AML-193 (cell line): ENCODE measurements around the gene PODNL1.
A peak's percentile ranks its signal among the peaks of the same experiment; 100 is the strongest.
"Not testable (repeated sequence)": the region's sequence is repeated elsewhere in the genome, so short reads cannot be mapped to it uniquely, and the experiment has no call there.

Experiments used
- DNase-seq, 2 experiments: peaks; one replicate each; lab custom pipeline; 2025; lab: John Stamatoyannopoulos, UW

Gene PODNL1

DNA sequence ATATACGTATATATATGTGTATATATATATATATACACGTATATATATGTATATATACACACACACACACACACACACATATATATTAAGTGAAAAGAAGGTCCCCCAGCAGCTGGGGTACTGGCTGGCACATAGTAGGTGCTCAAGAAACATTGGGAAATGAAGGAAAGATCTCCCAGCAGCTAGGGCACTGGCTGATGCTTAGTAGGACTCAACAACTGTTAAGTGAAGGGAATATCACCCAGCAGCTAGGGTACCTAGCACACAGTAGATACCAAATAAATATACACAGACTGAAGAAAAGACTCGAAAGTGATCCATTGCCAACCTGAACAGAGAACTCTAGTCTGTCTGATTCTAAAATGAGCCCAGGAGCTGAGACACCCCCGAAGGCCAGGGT lies 12.2 kb downstream of the PODNL1 start:
- no peak for DNase-seq

DNA sequence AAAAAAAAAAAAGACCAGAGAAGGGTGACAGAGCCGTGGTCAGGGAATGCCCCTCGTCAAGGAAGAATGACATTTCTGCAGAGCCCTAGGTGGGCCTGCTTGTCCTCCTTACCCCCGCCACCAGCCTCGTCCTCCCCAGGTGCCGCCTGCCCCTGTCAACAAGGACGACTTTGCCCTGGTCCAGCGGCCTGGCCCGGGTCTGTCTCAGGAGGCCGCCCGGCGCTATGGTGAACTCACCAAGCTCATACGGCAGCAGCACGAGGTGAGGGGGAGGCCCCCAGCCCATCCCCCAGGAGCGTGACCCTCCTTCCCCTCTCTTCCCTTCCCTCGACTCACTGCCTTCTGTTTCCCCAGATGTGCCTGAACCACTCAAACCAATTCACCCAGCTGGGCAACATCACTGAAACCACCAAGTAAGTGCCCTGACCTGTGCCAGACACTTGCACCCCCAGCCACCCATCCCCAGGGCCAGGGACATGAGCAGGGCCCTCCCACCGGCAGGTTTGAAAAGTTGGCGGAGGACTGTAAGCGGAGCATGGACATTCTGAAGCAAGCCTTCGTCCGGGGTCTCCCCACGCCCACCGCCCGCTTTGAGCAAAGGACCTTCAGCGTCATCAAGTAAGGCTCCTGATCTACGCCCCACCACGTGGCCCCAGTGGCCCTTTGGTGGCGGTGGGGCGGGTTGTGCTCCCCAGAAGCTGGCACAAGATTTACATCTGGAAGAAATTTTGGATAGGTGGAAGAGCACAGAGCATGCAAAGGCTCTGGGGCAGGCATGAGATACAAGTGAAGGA lies 14.8 kb downstream of the PODNL1 start:
- no peak for DNase-seq

DNA sequence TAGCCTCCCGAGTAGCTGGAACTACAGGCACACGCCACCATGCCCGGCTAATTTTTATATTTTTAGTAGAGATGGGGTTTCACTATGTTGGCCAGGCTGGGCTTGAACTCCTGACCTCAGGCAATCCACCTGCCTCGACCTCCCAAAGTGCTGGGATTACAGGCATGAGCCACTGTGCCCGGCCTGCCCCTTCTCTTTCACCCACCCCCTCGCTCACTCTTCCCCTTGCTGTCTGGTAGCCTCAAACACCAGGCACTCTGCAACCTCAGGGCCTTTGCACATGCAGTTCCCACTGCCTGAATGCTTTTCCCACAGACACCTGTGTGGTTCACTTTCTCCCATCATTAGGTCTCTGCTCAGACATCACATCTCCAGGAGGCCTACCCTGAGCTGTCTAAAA lies 16.1 kb downstream of the PODNL1 start:
- DNase-seq = not testable (repeated sequence)

DNA sequence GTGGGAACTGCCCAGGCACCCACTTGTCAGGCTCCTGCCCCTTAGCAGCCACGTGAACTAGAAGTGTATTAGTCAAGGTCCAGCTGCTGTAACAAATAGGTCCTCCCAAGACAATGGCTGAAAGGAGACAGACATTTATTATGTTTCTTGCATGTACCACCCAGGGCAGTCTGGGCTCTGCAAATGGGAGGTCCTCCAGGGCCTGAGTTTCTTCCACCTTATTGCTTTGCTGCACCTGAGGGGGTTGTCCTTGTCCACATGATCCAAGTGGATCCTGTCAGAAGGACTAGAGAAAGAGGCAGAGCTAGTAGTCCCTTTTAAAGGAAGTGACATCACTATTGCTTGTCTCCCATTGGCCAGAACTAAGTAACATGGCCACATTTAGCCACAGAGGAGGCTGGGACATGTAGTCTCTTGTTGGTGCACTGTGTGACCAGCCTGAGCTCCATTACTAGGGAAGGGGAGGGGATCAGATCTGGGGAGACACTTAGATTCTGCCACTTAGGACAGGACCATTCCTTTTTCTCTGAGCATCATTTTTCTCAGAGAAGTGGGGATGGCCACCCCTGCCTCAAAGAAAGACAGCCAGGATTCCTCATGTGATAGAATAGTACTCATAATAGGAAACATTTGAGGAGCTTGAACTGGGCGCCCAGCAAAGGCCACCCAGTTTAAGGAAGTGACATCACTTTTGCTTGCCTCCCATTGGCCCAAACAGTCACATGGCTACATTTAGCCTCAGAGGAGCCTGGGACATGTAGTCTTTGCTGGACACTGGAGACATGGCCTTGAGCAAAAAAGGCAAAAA lies 17.1 kb downstream of the PODNL1 start:
- peak; percentile 26 to 27 for DNase-seq

DNA sequence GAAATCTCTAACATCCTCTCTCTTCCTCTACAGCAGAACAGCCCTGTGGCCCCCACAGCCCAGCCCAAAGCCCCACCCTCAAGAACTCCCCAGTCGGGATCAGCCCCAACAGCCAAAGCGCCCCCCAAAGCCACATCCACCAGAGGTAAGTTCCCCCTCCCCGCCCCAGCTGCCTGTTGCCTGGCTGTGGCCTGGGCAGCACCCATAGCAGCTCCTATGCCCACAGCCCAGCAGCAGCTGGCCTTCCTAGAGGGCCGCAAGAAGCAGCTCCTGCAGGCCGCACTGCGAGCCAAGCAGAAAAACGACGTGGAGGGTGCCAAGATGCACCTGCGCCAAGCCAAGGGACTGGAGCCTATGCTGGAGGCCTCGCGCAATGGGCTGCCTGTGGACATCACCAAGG lies 17.7 kb downstream of the PODNL1 start:
- no peak for DNase-seq

DNA sequence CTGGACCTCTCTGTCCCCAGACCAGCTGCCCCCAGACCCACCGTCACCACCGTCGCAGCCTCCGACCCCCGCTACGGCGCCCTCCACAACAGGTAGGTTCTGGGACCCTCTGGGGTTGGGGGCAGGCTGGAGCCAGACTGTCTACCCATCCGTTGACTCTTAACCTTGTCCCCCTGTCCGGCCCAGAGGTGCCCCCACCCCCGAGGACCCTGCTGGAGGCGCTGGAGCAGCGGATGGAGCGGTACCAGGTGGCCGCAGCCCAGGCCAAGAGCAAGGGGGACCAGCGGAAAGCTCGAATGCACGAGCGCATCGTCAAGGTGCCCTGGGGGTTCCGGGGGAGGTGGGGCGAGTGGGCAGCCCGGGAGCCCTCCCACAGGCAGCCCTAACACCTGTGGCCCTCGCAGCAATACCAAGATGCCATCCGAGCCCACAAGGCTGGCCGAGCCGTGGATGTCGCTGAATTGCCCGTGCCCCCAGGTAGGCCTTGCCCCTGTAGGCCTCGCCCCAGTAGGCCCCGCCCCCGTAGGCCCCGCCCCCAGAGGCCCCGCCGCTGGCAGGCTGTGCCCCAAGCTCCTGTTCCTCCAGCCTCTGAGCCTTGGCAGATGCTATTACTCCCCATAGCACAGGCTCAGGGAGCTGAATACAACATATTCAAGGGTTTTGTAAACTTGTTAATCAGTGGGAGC lies 19.3 kb downstream of the PODNL1 start:
- DNase-seq = no peak

DNA sequence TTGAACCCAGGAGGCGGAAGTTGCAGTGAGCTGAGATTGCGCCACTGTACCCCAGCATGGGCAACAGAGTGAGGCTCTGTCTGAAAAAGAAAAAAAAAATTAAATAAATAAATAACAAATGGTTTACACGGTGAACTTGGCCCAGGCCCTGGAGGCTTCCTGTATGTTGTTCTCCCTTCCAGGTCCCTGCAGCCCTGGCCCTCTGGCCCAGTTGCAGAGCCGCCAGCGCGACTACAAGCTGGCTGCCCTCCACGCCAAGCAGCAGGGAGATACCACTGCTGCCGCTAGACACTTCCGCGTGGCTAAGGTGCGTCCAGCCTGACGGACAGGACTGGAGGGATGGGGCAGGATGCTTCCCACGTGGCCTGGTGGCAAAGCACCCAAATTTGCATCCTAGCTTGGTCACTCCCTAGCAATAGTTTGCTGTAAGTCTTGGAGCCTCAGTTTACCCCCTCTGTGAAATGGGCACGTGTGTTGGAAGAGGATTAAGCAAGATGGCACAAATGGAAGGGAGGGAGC lies 20.3 kb downstream of the PODNL1 start:
- no peak for DNase-seq

DNA sequence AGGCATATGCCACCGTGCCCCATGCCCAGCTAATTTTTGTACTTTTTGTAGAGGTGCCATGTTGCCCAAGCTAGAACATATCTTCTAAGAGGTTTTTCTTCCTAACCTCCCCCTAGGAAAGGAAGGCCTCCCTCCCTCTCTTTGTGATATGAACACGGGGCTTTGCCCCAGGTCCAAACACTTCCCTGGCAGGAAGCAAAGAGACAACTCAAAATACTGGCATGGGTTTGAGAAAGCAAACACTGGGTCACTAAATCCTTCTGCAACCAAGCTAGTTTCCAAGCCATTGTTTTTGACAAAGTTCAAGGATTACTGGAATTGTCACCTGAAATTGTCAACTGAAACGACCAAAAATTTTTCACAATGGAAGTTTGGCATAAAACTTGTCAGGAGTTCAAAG lies 23.4 kb downstream of the PODNL1 start:
- DNase-seq = no peak

DNA sequence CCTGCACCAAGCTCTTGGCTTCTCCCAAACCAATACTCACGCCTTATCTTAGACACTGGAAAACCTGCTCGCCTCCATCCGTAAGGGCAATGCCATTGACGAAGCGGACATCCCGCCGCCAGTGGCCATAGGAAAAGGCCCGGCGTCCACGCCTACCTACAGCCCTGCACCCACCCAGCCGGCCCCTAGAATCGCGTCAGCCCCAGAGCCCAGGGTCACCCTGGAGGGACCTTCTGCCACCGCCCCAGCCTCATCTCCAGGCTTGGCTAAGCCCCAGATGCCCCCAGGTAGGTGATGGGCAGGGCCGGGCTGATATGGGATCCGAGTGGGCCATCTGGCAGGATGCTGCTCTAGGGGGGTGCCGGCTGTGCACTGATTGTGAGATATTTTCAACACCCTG lies 24.9 kb downstream of the PODNL1 start:
- DNase-seq = no peak

DNA sequence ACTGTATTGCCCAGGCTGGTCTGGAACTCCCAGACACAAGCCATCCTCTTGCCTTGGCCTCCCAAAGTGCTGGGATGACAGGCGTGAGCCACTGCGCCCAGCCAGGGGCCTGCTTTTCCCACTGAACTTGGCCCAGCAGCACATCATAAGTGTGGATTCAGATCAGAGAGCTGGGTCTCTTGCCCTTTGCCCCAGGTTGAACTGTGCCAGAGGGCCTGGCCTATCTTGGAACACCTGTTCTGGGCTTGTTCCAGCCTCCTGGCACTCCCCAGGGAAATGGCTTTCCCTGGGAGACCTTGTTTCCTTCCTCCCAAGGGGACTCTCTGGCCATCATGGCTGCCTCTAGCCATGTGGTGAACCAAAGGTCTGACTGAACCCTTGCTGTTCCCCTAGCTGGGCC lies 28.8 kb downstream of the PODNL1 start:
- no peak for DNase-seq

DNA sequence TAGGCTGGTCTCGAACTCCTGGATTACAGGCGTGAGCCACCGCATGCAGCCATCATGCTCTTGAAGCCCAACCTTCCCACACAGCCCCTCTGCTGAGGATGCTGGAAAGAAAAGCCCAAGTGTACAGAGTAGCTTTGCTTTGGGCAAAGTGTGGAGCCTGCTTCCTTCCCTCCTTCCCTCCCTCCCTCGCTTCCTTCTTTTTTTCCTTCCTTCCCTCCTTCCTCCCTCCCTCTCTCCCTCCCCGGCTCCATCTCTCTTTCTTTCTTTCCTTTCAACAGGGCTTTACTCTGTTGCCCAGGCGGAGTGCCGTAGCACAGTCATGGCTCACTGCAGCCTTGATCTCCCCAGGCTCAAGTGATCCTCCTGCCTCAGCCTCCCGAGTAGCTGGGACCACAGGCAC lies 29.5 kb downstream of the PODNL1 start:
- no peak for DNase-seq

DNA sequence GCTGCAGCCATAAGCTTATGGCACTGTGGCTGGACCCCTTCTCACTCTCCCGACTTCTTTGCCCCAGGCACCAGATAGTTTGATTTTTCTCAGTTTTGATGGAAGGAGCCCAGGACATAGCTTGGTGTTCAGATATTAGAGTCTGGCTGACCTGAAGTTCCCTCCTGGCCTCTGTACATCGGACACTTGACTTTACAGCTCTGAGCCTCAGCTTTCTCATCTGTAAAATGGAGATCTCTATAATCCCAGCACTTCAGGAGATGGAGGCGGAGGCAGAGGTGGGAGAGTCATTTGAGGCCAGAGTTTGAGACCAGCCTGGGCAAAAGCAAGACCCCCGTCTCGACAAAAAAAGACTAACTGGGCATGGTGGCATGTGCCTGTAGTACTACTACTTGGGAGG lies 31.3 kb downstream of the PODNL1 start:
- DNase-seq = no peak

DNA sequence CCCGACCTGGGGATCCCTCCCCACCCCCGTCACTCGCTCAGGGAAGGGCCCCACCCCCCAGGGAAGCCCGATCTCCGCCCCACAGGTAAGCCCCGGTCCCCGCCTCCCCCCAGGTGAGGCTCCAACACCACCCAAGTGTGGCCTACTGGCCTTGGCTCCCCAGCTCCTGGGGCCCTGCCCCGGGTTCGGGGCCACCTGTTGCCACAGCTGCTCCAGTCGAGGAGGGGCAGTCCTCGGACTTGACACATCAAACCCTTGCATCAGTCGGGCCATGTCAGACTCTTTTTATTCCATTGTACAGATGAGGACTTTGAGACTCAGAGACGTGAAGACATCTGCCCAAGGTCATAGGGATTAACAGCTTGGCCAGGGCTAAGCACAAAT lies 31.7 kb downstream of the PODNL1 start:
- no peak for DNase-seq

DNA sequence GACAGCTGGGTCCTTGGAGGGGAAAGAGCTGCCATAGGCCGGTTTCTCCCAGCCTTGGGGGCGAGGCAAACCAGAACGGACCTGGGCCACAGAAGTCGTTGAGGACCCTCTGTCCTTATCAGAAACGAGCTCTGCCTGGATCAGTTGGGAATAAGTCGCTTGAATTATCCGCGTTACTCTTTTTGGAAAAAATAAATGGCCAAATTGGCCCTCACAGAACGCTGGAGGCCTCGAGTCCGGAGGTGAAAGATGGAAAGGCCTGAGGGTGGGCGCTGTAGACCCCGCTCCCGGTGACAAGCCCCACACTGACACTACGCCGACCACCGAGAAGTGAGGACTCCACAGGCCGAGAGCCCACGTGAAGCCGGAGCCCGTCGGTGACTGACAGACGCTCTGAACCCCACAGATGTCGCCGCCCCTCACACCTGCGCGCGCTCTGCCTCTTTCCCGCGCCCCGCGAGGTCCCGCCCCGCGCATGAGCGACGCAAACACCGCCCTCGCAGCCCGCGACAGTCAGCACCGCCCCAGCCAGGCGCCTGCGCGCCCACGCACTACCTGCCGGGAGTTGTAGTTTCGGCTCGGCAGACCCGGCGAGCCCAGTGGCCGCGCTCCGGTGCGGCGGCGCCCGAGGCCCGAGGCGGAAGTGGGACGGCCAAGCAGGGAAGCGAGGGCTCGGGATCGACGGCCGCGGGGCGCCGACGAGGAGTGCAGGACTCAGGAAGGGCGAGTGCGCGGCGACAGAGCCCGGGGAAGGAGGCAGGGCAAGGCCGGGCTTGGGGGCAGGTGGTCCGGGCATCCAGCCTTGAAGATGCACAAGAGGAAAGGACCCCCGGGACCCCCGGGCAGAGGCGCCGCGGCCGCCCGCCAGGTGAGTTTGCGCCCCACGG lies 32.3 kb downstream of the PODNL1 start, which contains the start of the genes BRME1 and CC2D1A:
Gene BRME1 (minus strand): TSS at position 484 of the 887 bp plus-strand sequence. CDS start 1,225 bp downstream, outside the sequence.
Gene CC2D1A (plus strand): TSS at position 568 of the 887 bp plus-strand sequence. CDS start 241 bp downstream, at position 809.
- DNase-seq = peak; percentile 68 to 72

DNA sequence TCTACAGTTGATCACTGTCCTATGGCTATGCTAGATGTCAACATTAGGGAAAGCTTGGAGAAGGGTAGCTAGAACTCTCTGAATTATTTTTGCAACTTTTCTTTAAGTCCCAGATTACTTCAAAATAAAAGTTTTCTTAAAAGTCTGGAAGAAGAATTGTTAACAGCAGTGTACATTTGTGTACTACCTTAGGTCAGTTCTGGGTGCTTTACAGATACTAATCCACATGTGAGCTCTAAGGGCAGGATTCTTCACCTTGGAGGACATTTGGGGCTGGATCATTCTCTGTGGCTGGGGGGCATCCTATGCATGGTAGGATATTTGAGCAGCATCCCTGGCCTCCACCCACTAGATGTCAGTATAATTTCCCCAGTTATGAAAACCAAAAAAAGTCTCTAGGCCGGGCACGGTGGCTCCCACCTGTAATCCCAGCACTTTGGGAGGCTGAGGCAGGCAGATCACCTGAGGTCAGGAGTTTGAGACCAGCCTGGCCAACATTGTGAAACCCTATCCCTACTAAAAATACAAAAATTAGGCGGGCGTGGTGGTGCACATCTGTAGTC lies 35.1 kb downstream of the PODNL1 start:
- DNase-seq = peak in 1 of 2 experiments; percentile 8

DNA sequence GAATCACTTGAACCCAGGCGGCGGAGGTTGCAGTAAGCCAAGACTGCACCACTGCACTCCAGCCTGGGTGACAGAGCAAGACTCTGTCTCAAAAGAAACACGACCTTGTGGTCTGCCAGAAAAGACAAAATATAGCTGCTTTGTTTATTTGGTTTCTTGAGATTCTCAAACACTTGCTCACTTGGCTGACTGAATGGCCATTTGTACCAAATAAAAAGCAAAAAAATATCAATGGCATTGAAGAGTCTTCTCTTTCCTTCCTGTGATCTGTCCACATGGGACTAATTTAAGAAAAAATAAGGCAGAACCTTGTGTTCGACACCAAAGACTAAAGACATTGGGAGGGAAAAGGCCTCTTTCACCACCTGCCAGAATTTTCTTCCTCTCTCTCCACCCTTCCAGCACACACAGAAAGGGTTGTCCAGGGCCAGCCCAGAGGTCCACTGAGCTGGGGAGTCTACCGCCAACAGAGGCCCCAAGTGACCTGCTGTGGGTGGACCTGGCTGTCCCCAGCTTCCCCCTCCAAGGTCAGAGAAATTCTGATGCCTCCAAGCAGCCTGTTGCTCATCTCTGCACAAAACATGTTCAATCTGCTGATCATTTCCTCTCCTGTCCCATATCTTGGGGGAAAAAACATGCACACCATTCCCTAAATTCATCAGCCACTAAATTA lies 38.2 kb downstream of the PODNL1 start:
- DNase-seq = no peak

DNA sequence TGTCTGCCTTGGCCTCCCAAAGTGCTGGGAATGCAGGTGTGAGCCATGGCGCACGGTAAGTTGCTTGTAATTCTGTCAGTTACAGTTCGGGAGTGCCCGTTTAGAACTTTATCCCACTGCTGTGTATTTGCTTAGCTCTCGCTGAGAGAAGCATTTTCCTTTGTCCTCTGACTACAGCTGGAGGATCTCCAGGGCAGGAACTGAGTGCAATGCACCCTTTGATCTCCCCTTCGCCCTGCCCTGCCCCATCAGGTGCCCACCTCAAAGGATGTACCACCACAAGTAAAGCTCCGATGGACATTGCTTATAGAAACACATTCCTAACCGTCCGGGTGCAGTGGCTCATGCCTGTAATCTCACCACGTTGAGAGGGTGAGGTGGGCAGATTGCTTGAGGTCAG lies 38.8 kb downstream of the PODNL1 start:
- DNase-seq = no peak

DNA sequence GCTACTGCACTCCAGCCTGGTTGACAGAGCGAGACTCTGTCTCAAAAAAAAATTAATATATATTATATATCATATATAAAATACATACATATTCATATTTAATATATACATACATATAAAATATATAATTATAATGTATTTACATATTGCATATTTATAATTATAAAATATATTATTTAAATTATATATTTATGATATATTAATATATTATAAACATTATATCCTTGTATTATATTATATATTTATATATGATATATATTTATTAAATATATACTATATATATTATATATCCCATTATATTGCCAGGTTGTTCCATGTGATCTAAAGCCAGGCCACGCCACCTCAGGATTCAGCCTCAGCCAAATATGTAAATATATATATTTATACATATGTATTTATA lies 42.0 kb downstream of the PODNL1 start:
- no peak for DNase-seq

DNA sequence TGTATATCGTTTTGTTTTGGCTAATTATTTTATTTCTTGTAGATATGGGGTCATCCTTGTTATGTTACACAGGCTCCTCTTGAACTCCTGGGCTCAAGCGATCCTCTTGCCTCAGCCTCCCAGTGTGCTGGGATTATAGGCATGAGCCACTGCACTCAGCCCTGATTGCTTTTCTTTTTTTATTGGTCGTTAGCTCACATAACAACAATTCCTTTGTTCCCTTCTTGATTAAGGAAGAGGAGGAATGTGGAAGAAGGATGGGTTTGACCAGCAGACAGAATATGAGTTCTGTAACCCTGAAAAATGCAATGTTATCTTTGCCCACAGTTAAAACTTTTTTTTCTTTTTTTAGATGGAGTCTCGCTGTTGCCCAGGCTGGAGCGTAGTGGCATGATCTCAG lies 43.7 kb downstream of the PODNL1 start:
- no peak for DNase-seq

DNA sequence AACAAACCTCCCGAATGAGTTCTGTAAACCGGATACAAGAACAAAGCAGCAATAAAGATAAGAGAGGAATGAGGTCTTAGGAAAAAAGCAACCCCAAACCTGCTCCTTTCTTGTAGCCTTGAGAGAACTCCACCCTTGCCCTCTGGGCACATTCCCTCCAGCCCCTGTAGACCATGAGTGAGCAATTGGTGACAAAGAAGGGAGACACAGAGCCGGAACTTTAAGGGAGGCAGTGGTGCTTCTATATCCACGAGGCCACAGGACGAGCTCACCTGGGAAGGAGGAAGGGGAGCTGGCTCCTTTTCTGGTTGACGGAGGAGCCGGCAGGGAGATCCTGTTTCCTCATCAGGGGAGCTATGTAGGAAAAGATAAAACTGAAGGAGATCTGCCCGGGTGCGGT lies 45.3 kb downstream of the PODNL1 start:
- no peak for DNase-seq
